Fibroblast of skin of left biceps (primary cell): ENCODE measurements around the gene ZNF571.

Experiments used
- DNase-seq, 2 experiments: peaks; one replicate each; pipeline ENCODE4 v3.0.0-alpha.2; 2013; ENCODE audit warnings: low read depth in 2 of 2

The ZNF571 gene

GRCh38 chr19:37594304-37594981 lies at the start of gene ZNF571, which contains the start of gene ZNF540:
TSS of gene ZNF571 (minus strand) at chr19:37594792. CDS start at chr19:37586676, 8,116 bp downstream.
TSS of gene ZNF540 (plus strand) at chr19:37594876. CDS start at chr19:37598448, 3,572 bp downstream.
- DNase-seq, result peak; percentile 69 to 77

- DNase-seq, result no peak
Observed at GRCh38 chr19:37635076-37636056, 40.8 kb upstream of the ZNF571 start.

GRCh38 chr19:37594982-37595382 lies 390 bp upstream of the ZNF571 start:
- DNase-seq, result peak in 1 of 2 experiments; percentile 1

GRCh38 chr19:37593996-37594303 lies 642 bp downstream of the ZNF571 start:
- DNase-seq, result no peak

- DNase-seq, result no peak
Observed at GRCh38 chr19:37583340-37583739, 11.3 kb downstream of the ZNF571 start.

GRCh38 chr19:37572203-37572602 lies 22.4 kb downstream of the ZNF571 start:
- no peak for DNase-seq

GRCh38 chr19:37565370-37565669 lies 29.3 kb downstream of the ZNF571 start:
- no peak for DNase-seq

- no peak for DNase-seq
Observed at GRCh38 chr19:37564624-37565369, 29.8 kb downstream of the ZNF571 start.

- no peak for DNase-seq
Observed at GRCh38 chr19:37563518-37563917, 31.1 kb downstream of the ZNF571 start.

GRCh38 chr19:37551129-37551993 lies 43.2 kb downstream of the ZNF571 start:
- peak; percentile 33 to 52 for DNase-seq

- DNase-seq, result no peak
Observed at GRCh38 chr19:37537391-37537947, 57.1 kb downstream of the ZNF571 start.

GRCh38 chr19:37519890-37520289 lies 74.7 kb downstream of the ZNF571 start:
- DNase-seq, result no peak
